NT2/D1 (cell line): ENCODE measurements around the gene FAM13A.

Experiments
- SUZ12 ChIP-seq: IDR thresholded peaks from 2 replicates; pipeline ENCODE4 v1.6.1; 2011; ENCODE audit not compliant: insufficient read length, insufficient read depth; ENCODE audit errors: extremely low read depth
- YY1 ChIP-seq: IDR thresholded peaks from 2 replicates; pipeline ENCODE4 v1.6.1; 2011; ENCODE audit not compliant: insufficient read length, insufficient read depth
- ZNF274 ChIP-seq: IDR thresholded peaks from 2 replicates; pipeline ENCODE4 v1.6.1; 2011; ENCODE audit warnings: mild to moderate bottlenecking, low read depth, low read length

DNA sequence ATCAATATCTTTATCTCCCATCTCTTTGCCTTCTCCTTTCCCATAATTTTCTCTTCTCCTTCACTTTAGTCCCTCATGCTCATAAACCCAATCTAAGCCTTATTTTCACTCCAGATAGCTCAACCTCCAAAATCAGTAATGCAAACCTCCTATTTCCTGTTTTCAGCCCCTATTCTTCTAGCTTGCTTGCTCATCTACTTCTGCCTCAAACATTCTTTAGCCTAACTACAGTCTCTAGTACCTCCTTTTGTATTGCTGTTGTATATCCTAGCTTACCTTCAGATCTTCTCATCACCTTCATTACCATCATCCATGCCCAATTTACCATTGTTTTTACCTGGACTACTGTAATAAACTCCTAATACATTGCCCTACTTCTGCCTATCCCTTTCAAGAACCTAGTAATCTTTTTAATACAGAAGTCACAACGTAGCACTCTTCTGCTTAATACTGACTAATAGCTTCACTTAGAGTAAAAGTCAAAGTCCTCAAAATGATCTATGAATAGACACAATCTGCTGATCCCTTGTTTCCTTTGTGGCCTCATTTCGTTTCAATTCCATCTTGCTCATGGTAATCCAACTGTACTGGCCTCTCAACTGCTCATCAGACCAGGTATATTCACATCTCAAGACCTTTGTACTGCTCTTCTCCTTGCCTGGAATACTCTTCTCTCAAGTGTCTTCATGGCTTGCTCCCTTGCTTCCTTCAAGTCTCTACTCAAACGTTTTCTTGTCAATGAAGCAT, 123.4 kb downstream of the FAM13A start:
- TF ChIP-seq YY1 (no peak), ZNF274 (no peak), SUZ12 (no peak)
